MCF 10A (cell line): ENCODE results near the gene VILL. TPM values are rescaled to one million over a fixed set of nuclear protein-coding genes. Genes with fewer than 3 reads are reported as not detected.

Source experiments
- Bru-seq: library from RNA; stranded (reverse); fragments of 400-500 nt; gene quantifications from one replicate; lab custom pipeline; 2021; lab: Mats Ljungman, UMichigan
- BruChase-seq, 2 experiments: library from RNA; stranded (reverse); fragments of 400-500 nt; gene quantifications; one replicate each; lab custom pipeline; 2021; lab: Mats Ljungman, UMichigan
- BruUV-seq: library from RNA; stranded (reverse); fragments of 400-500 nt; replicated peaks from 2 replicates; lab custom pipeline; 2021; lab: Mats Ljungman, UMichigan
- CTCF ChIA-PET: fragments of 300-600 bp; sonication (Branson Sonifier 250); formaldehyde crosslinking; extraction: SDS; loops from one replicate; lab custom pipeline; 2021; ENCODE audit warnings: antibody characterized with exemption, inconsistent platforms; lab: Yijun Ruan, JAX
- POLR2A ChIA-PET: fragments of 300-600, 350-650 bp; sonication (Branson Sonifier 250); formaldehyde crosslinking; extraction: SDS; loops from one replicate; lab custom pipeline; 2020; ENCODE audit warnings: antibody characterized with exemption, inconsistent platforms; lab: Yijun Ruan, JAX
- DNase-seq: peaks from one replicate; pipeline ENCODE4 v3.0.0-alpha.2; 2018; ENCODE audit not compliant: unreplicated experiment
- H3K27ac Mint-ChIP-seq: one replicate; pipeline ENCODE4 v1.8.0; 2022; ENCODE audit warnings: mild to moderate bottlenecking, low read depth, mixed read lengths; ENCODE audit not compliant: unreplicated experiment
- H3K27me3 Mint-ChIP-seq: one replicate; pipeline ENCODE4 v1.8.0; 2022; ENCODE audit warnings: mixed read lengths; ENCODE audit not compliant: insufficient read depth, unreplicated experiment
- H3K36me3 Mint-ChIP-seq: one replicate; pipeline ENCODE4 v1.8.0; 2022; ENCODE audit warnings: mild to moderate bottlenecking, moderate library complexity, mixed read lengths; ENCODE audit not compliant: insufficient read depth, unreplicated experiment
- H3K4me1 Mint-ChIP-seq: one replicate; pipeline ENCODE4 v1.8.0; 2022; ENCODE audit warnings: mixed read lengths; ENCODE audit not compliant: insufficient read depth, unreplicated experiment
- H3K4me3 Mint-ChIP-seq: one replicate; pipeline ENCODE4 v1.8.0; 2022; ENCODE audit warnings: mild to moderate bottlenecking, moderate library complexity, mixed read lengths; ENCODE audit not compliant: unreplicated experiment
- H3K9me3 Mint-ChIP-seq: one replicate; pipeline ENCODE4 v1.8.0; 2022; ENCODE audit warnings: mixed read lengths; ENCODE audit not compliant: unreplicated experiment
- intact Hi-C: fragments of 100-400 bp; cut with micrococcal nuclease; formaldehyde crosslinking; loops from 2 replicates; pipeline ENCODE4 v1.14.1; 2022
- long read RNA-seq: library from polyadenylated mRNA; stranded (forward); transcript quantifications from one replicate; pipeline ENCODE4 v2.0.0, GENCODE V29; 2022
- total RNA-seq: library from RNA; stranded (reverse); gene quantifications from 2 replicates; pipeline ENCODE4 v1.2.3, GENCODE V29; 2022
- TF ChIP-seq, protein P1 (sequence below): fragments of 200-600 bp; IDR thresholded peaks from one replicate; pipeline ENCODE4 v1.8.0; 2022; ENCODE audit warnings: antibody characterized with exemption, mild to moderate bottlenecking; ENCODE audit not compliant: unreplicated experiment

VILL gene
- total RNA-seq: not detected in 2 replicates
- percentile 13 among the genes with signal in this experiment for Bru-seq, nascent RNA
- BruChase-seq, experiment 1, labeled RNA remaining after a 6-hour chase: percentile 25 among the genes with signal in this experiment
- percentile 21 among the genes with signal in this experiment for BruChase-seq, experiment 2, labeled RNA remaining after a 2-hour chase
- long read RNA-seq: 0 reads

DNA sequence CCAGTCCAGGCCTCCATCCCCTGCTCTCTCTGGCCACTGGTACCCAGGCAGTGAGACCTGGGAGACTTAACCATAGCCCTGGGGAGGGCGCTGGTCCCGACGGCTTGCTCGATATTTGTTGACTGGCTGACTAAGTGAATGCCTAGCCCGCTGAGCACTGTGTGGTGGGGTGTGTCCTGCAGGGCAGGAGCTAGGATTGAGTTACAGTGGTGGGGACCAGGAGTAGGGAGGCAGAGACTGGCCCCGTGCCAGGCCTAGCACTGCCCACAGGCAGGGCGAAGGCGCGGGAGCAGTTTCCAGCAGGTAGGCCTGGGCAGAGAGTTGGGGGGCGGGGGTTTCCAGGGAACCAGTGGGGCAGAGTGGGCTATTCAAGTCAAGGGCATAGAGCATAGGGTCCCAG is at the start of gene VILL:
VILL (plus strand) TSS at position 260 of the 400 bp plus-strand sequence. CDS start 2,887 bp downstream, outside the sequence.
- H3K9me3 Mint-ChIP-seq: no peaks in the 10 kb centered on the region
- BruUV-seq: no TSS peak
- TF ChIP-seq, protein P1, sequence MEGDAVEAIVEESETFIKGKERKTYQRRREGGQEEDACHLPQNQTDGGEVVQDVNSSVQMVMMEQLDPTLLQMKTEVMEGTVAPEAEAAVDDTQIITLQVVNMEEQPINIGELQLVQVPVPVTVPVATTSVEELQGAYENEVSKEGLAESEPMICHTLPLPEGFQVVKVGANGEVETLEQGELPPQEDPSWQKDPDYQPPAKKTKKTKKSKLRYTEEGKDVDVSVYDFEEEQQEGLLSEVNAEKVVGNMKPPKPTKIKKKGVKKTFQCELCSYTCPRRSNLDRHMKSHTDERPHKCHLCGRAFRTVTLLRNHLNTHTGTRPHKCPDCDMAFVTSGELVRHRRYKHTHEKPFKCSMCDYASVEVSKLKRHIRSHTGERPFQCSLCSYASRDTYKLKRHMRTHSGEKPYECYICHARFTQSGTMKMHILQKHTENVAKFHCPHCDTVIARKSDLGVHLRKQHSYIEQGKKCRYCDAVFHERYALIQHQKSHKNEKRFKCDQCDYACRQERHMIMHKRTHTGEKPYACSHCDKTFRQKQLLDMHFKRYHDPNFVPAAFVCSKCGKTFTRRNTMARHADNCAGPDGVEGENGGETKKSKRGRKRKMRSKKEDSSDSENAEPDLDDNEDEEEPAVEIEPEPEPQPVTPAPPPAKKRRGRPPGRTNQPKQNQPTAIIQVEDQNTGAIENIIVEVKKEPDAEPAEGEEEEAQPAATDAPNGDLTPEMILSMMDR: no peak
- no peaks in the 10 kb centered on the region for H3K27me3 Mint-ChIP-seq
- H3K27ac Mint-ChIP-seq: no peak within 1 kb of the TSS
- intact Hi-C loops: no loop called here
- no peak within 1 kb of the TSS for H3K4me3 Mint-ChIP-seq
- H3K36me3 Mint-ChIP-seq: peaks cover 5% of the 10 kb centered on the region
- peaks cover 13% of the 10 kb centered on the region for H3K4me1 Mint-ChIP-seq
- CTCF ChIA-PET: interaction anchor here (0.6 kb wide), 1 partner anchor 11 kb away, joined by 3 read pairs; no protein-coding TSS in a partner anchor
- POLR2A ChIA-PET: no interaction called here
- DNase-seq: peak; percentile 45

DNA sequence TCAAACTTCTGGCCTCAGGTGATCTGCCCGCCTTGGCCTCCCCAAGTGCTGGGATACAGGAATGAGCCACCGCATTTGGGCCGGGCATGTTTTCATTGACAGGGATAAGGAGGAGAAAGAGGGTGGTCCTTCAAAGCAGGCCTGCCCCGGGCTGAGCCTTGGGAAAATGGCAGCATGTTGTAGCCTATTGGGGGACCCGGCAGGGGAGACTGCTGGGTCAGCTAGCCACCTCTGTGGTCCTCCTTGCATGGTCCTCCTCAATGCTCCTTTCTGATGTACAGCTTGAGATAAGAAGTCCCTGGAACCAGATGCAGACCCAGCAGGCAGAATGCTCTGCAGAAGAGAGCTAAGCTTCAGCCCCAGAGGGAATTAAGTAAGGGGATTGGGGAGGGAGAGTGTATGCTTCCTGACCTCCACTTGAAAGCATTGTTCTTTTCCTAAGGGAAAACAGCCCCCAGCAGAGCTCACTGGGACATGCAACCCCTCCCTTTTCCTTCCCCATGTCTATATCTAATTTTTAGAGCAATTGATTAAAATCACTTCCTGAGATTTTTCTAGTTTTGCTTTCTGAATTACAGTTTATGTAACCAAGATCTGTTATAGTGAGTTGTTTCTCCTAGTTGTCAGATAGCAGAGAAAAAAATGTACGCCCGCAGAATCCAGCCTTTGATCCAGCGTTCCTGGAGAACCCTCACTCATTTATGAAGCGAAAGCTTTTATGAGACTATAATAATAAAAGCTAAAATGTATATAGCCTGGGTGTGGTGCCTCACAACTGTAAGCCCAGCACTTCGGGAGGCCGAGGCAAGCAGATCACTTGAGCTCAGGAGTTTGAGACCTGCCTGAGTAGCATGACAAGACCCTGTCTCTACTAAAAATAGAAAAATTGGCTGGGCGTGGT is 48.7 kb upstream of the VILL start:
- ChIA-PET POLR2A (interaction anchor here (0.7 kb wide), 1 partner anchor 23 kb away, joined by 5 read pairs; no protein-coding TSS in a partner anchor), CTCF (interaction anchor here (0.5 to 1.1 kb wide), 7 partner anchors 38 to 822 kb away, joined by 3 to 5 read pairs (median 3); no protein-coding TSS in a partner anchor)
- Mint-ChIP-seq H3K27me3 (no peaks in the 10 kb centered on the region), H3K36me3 (peaks cover 2% of the 10 kb centered on the region), H3K27ac (peak overlapping the region; percentile 75), H3K4me3 (no peak overlapping the region), H3K4me1 (peaks cover 56% of the 10 kb centered on the region), H3K9me3 (no peaks in the 10 kb centered on the region)
- no TSS peak for BruUV-seq
- TF ChIP-seq, protein P1: no peak
- DNase-seq: no peak
- intact Hi-C loops: no loop called here

DNA sequence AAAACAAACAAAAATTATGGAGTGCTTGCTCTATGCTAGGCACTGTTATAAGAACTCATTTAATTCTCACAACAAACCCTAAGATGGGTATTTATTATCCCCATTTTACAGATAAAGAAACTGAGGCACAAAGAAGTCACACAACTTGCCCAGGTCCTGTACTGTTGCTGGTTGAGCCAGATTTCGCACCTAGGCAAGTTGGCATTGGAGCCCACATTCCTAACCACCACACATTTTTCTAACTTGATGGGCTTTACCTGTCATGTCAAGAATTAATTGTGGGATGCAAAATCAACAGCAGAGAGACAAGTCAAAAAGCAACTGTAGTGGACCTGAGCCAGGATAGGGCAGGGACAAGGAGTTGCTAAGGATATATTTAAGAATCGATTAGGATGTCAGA is 47.9 kb upstream of the VILL start:
- H3K4me1 Mint-ChIP-seq: peaks cover 48% of the 10 kb centered on the region
- peaks cover 10% of the 10 kb centered on the region for H3K36me3 Mint-ChIP-seq
- H3K27me3 Mint-ChIP-seq: no peaks in the 10 kb centered on the region
- TF ChIP-seq, protein P1: no peak
- no peaks in the 10 kb centered on the region for H3K9me3 Mint-ChIP-seq
- BruUV-seq: no TSS peak
- DNase-seq: no peak
- intact Hi-C loops: no loop called here
- ChIA-PET POLR2A (no interaction called here), CTCF (interaction anchor here (0.6 to 0.8 kb wide), 4 partner anchors 31 to 823 kb away, joined by 3 to 5 read pairs (median 4); no protein-coding TSS in a partner anchor)
- H3K4me3 Mint-ChIP-seq: no peak overlapping the region
- peak overlapping the region; percentile 90 for H3K27ac Mint-ChIP-seq

DNA sequence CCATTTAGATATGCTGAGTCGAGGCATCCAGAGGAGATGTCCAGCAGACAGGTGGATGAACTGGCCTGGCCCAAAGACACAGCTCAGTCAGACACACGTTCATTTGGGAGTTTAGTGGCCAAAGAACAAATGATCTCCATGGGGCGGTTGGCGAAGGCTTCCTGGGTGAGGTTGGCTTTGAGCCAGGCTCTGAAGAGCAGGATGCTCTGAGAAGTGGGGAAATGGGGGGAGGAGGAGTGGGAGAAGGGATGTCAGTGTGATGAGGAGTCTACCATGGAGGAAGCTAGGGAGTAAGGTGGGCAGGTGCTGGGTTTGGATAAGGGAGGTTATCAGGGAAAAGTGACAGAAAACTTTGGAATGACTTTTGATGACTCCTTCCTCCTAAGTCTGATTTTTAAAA is 47.5 kb upstream of the VILL start:
- no TSS peak for BruUV-seq
- Mint-ChIP-seq H3K36me3 (peaks cover 12% of the 10 kb centered on the region), H3K9me3 (no peaks in the 10 kb centered on the region), H3K27me3 (no peaks in the 10 kb centered on the region), H3K4me3 (no peak overlapping the region), H3K27ac (peak overlapping the region; percentile 90), H3K4me1 (peaks cover 43% of the 10 kb centered on the region)
- ChIA-PET POLR2A (interaction anchor here (0.6 to 1.3 kb wide), 2 partner anchors 77 to 831 kb away, joined by 3 to 4 read pairs; no protein-coding TSS in a partner anchor), CTCF (interaction anchor here (0.7 kb wide), 2 partner anchors 31 to 87 kb away, joined by 3 to 5 read pairs; no protein-coding TSS in a partner anchor)
- TF ChIP-seq, protein P1: no peak
- intact Hi-C loops: no loop called here
- no peak for DNase-seq
